Cardiac atrium fibroblast (primary cell): ENCODE results near the gene HLA-DRA. TPM values are rescaled to one million over a fixed set of nuclear protein-coding genes. Genes with fewer than 3 reads are reported as not detected.

Source experiments
- total RNA-seq: library from RNA; depleted of rRNA; stranded (reverse); fragments of >200 nt; gene quantifications from 2 replicates; pipeline ENCODE4 v1.2.3, GENCODE V29; 2015

Gene HLA-DRA
- total RNA-seq = 0.16 TPM in 1 of 2 replicates, not detected in the other

GRCh38 chr6:32439602-32440214 is at the start of gene HLA-DRA:
Gene HLA-DRA (plus strand): TSS chr6:32439887. CDS start chr6:32439951, 64 bp downstream.

GRCh38 chr6:32406857-32407256 is 32.8 kb upstream of the HLA-DRA start, which contains the start of gene BTNL2:
Gene BTNL2 (minus strand): TSS chr6:32407181. CDS start chr6:32407123, 58 bp downstream.

Other genes with a start within 250 kb of the HLA-DRA start
- 14.3 and 17.3 TPM in 2 replicates for gene PBX2, start 249.7 kb upstream of the HLA-DRA start, total RNA-seq
- 7.0 and 7.4 TPM in 2 replicates for gene GPSM3, start 247.2 kb upstream of the HLA-DRA start, total RNA-seq
- 4.2 and 5.0 TPM in 2 replicates for gene NOTCH4, start 215.8 kb upstream of the HLA-DRA start, total RNA-seq
- gene TSBP1, start 68.0 kb upstream of the HLA-DRA start, total RNA-seq = not detected in 2 replicates
- not detected in 2 replicates for gene BTNL2, start 32.7 kb upstream of the HLA-DRA start, total RNA-seq
- not detected in 2 replicates for gene HLA-DRB5, start 90.4 kb downstream of the HLA-DRA start, total RNA-seq
- gene HLA-DRB1, start 150.0 kb downstream of the HLA-DRA start, total RNA-seq = not detected in 2 replicates
- not detected in 2 replicates for gene HLA-DQA1, start 197.5 kb downstream of the HLA-DRA start, total RNA-seq
- gene HLA-DQB1, start 226.8 kb downstream of the HLA-DRA start, total RNA-seq = not detected in 2 replicates